Measurements from ENCODE around the gene UMAD1.
"Not testable (repeated sequence)": the region's sequence is repeated elsewhere in the genome, so short reads cannot be mapped to it uniquely, and the experiment has no call there.

UMAD1 gene

DNA sequence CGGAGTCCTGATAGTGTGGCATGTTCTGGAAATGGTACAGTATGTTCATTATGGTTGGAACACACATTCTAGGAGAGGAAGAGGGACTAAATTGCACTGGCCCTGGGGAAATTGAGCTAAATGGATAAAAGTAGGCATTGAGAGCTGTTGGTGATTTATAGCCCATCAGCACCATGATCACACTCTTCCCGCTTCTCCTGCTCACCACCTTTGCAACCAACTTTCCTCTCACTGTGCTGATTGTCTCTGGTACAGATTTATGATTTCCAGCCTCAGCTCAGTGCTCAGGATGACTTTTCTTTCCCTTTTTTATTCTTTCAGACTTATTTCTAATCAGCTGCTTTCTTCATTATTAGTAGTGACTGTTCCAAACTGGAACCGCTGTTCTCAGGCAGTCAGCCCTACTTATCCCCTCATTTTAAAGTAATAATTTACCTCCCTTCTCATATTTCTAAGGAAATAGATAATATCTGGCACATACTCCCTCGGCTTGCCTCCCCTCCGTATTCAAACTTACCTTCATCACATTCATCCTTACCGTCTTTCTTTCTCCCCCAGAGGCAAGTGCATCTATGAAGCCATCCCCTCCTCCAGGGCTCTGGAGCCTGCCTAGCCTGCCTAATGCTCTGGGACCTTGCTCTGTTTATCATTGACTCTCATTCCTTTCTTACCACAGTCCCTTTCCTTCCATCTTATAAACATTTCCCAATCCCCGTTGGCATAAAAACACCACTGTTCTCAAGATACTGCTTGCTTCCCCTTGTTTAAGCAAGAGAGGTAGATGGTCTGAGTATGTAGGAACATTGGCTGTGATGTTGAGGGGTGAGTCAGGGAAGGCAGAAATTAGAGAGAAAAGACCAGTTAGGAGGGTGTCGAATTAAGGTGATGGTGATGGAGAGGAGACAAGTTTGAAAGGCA lies 129.4 kb downstream of the UMAD1 start:
- DNase-seq = no peak

GRCh38 chr7:7771452-7771851 lies 130.9 kb downstream of the UMAD1 start:
- DNase-seq = no peak

DNA sequence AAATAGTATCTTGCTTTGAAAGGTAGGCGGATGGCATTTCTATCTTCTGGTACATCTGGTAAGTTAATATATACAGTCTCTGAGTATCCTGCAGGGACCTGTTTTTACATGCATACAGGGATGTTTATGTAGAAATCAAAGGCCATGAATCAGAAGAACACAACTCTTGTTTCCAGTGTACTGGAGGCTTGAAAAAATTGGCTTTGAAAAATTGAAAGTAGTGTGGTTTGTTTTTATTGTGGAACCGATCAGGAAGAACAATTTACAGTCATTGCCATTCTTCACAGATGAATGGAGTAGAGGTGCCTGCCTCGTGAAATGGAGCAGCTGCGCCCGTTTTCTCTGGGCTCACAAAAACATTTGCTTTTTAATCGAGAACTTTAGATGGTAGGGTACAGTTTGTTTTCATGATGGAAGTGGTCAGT lies 131.9 kb downstream of the UMAD1 start:
- peak; percentile 61 for DNase-seq

- DNase-seq = no peak
Measured at GRCh38 chr7:7773334-7774309, 133.1 kb downstream of the UMAD1 start.

DNA sequence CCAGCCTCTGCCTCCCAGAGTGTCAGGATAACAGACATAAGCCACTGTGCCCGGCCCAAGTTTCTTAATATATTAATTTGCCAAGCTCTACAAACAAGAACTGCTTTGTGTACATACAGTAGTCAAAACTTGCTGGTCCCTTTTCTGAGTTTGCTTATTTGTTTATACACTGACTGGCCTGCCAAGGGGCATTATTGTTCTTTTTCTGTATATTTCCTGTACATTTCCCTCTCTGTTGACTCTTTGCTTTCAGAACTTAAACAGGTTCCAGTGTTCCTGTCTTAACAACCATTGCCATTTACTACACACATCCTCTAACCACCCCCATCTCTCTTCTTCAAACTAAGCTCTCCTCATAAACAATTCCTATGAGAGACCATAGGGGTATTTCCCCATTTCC lies 139.3 kb downstream of the UMAD1 start:
- no peak for DNase-seq

GRCh38 chr7:7783001-7783400 lies 142.4 kb downstream of the UMAD1 start:
- DNase-seq = no peak

GRCh38 chr7:7785344-7785973 lies 144.9 kb downstream of the UMAD1 start:
- DNase-seq = no peak

- DNase-seq = no peak
Measured at GRCh38 chr7:7786595-7786994, 146.0 kb downstream of the UMAD1 start.

- no peak for DNase-seq
Measured at GRCh38 chr7:7789551-7789988, 149.0 kb downstream of the UMAD1 start.

DNA sequence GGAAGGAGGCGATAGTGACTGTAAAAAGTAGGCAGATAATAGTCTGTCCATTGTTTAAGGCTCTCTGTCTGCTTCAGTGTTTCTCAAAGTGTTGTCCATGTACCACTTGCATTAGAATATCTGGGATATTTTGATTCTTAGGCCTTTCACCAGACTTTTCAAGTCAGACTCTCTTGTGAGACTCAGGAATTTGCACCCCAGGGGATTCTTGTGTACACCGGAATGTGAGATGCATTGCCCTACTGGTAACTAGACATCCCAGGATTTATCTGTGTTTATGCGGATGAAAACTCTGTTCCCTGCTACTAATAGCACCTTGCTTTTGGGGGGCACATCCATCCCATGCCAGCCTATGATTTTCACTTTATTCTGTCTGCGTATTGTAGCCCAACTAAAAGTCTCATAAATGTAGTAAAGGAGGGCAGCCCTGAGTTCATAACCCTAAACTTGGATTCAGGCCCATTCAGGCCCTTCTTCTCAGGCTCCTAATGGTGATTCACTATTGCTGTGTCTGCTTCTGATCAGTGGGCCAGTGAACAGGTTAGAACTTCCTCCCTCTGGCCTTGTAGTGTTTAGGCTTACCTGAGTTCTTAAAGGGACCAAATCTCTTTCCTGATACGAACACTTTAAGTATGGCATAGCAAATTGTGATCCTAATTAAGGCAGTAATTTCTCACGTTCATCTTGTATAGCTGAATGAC lies 149.6 kb downstream of the UMAD1 start:
- DNase-seq = no peak

- DNase-seq = no peak
Measured at GRCh38 chr7:7791523-7791922, 151.0 kb downstream of the UMAD1 start.

DNA sequence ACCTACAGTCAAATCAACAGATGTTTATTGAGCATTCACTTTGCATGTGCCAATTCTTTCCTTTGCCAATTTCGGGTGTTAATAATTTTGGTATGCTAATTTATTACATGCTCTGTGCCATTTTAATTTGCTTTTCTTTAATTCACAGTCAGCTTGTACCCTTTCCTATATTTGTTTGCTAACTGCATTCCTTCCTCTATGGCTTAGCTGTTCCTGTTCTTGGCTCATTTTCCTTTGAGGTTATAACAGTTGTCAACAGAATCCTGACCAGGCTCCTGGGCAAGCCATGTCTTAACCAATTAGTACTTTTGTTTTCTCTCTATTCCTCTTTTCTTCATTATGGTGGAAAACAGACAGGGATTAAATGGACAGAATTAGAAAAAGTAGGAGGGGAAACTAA lies 151.5 kb downstream of the UMAD1 start:
- DNase-seq = no peak

DNA sequence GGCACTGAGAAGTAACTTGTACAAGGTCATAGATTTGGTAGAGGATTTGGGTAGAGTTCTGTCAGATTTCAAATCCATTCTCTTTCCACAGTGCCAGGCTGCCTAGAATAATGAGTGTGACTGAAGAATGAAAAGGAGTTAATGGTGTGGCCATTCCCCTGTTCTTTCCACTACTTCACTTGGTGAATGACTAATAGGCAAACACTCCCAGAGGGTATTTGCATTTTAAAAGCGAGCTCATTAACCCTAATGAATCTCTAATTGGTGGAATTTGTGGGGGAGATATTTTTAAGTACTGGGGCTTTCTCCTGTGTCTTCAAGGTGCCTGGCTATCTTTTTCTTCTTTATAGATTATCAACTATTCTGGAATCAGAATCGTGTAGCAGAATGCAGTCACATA lies 152.7 kb downstream of the UMAD1 start:
- no peak for DNase-seq

GRCh38 chr7:7793921-7794320 lies 153.4 kb downstream of the UMAD1 start:
- no peak for DNase-seq

GRCh38 chr7:7795203-7795602 lies 154.7 kb downstream of the UMAD1 start:
- DNase-seq = no peak

DNA sequence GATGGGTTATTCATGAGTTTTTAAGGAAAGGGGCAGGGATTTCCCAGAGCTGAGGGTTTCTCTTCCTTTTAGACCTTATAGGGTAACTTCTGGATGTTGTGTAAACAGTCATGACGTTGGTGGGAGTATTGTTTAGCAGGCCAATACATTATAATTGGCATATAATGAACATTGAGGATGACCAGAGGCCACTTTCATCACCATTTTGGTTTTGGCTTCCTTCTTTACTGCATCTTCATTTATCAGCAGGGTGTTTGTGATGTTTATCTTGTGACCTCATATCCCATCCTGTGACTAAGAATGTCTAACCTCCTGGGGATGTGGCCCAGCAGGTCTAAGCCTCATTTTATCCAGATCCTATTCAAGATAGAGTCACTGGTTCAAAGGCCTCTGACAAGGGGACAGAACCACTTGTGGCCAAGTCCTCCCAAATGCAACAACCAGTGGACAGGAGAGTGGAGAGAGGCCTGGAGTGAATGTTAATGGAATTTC lies 155.1 kb downstream of the UMAD1 start:
- no peak for DNase-seq

GRCh38 chr7:7798510-7798909 lies 158.0 kb downstream of the UMAD1 start:
- no peak for DNase-seq

DNA sequence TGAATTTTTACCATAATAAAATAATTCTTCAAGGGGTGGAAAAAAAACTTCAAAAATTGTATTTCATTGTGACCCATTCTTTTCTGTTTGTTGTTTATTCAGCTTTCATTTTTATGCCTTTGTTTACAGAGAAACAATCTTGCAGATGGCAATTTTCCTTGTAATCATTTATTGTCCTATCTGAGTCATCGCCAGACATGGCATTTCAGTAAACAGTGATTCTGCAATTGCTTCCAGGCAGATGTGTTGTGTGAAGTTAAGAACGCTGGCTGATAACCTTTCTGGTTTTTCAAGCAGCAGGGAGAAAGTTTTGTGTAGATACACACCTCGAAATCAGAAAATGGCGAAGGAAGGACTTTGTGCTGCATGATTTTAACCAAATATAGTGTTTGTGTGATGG lies 158.6 kb downstream of the UMAD1 start:
- DNase-seq = no peak

DNA sequence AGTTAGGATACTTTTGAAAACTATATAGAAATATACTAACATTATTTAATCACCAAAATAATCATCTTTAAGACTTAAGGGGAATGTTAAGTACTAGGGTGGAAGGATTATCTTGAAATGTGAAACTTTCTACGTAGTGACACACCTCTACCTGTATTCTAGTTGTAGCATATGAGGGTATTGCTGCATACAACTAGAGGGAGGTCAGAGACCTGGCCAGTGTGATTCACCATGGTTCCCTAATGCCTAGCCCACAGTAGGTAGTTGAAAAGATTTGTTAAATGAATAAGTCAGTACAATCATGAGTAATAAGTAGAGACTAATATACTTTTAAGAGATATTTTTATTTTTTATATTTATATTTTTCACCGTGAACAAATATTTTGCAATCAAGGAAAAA lies 162.0 kb downstream of the UMAD1 start:
- no peak for DNase-seq

GRCh38 chr7:7803715-7804178 lies 163.2 kb downstream of the UMAD1 start:
- no peak for DNase-seq

- not testable (repeated sequence) for DNase-seq
Measured at GRCh38 chr7:7804822-7805221, 164.3 kb downstream of the UMAD1 start.

GRCh38 chr7:7805511-7806153 lies 165.1 kb downstream of the UMAD1 start:
- no peak for DNase-seq

Data from NCI-H2171 (cell line).